ENCODE results near the gene THADA. TPM values are rescaled to one million over a fixed set of nuclear protein-coding genes. Genes with fewer than 3 reads are reported as not detected.

Gene THADA
- total RNA-seq, 1 experiment from 2014 or later: 20.1 TPM

DNA sequence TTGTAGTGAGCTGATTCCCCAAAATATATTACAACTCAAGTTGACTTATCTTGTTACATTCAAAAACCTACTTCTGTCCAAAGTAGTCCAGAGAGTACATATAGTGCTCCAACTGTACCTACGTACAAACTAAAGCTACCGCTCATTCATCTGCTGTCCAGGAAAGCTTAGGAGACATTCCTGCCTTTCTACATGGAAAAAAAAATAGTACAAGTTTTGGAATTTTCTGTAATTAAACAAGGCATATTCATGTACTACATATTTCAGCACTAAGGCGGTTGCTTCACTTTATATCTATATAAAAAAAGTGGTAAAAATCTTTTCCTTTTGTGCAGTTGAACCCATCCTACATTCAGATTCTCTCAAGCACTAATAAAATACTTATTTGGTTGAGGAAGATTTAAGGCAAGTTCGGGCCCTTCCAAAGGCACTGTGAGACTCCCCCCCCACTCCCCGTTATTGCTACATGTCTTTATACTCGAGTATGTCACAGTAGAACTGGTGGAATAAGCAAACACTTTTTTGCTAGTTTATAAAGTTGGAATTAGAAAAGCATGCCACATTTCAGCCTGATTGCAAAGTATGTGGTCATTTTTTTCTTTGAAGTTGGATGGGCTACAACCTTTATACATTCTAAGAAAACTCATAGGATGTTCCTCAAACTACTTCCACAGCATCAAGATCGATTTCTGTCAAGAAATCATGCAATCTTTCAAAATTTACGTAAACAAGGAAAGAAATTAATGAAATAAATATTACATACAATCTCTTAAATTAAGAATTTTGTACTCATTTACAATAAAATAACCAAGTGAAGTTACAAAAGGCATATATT is 373.1 kb downstream of the THADA start:
- Histone ChIP-seq H3T11ph (ENCODE audit: low read length) (no peak overlapping the region), H3K4ac (ENCODE audit: low read depth, low read length) (no peak overlapping the region), H3K9me3 (ENCODE audit: control insufficient read depth, low read depth, low read length) (no peaks in the 10 kb centered on the region), H2BK5ac (ENCODE audit: insufficient read length, low read length) (no peak overlapping the region), H2AFZ (ENCODE audit: low read length) (no peak overlapping the region), H4K8ac (replicated peaks; ENCODE audit: insufficient read length, low read depth, low read length) (no peak overlapping the region), H2BK12ac (ENCODE audit: insufficient read length, low read depth, low read length) (no peak overlapping the region), H3K79me2 (ENCODE audit: insufficient read depth, low read length) (peaks cover 16% of the 10 kb centered on the region; the same call in 1 of the 2 replicates), H3K23me2 (ENCODE audit: insufficient read length, low read depth, low read length, poor library complexity, severe bottlenecking) (peaks cover 11% of the 10 kb centered on the region), H3K27ac (ENCODE audit: insufficient read length, low read depth, low read length) (no peak overlapping the region), H4K91ac (ENCODE audit: insufficient read length, low read depth, low read length) (no peak overlapping the region), H3K4me2 (ENCODE audit: insufficient read depth, insufficient read length, low read length) (peak overlapping the region; percentile 60), H2BK20ac (ENCODE audit: low read depth, low read length, poor library complexity, severe bottlenecking) (no peak overlapping the region), H3K18ac (ENCODE audit: insufficient read length, low read depth, low read length) (no peak overlapping the region), H3K23ac (ENCODE audit: insufficient read length, low read depth, low read length) (no peak overlapping the region), H2AK5ac (ENCODE audit: insufficient read length, low read length) (no peak overlapping the region), H2BK15ac (ENCODE audit: low read depth, low read length) (no peak overlapping the region), H3K79me1 (ENCODE audit: insufficient read depth, low read depth, low read length, poor library complexity, severe bottlenecking) (no peaks in the 10 kb centered on the region), H4K20me1 (ENCODE audit: control insufficient read depth, insufficient read depth, insufficient read length) (peaks cover 3% of the 10 kb centered on the region), H3K4me1 (ENCODE audit: insufficient read depth, low read length) (peaks cover 10% of the 10 kb centered on the region), H2BK120ac (ENCODE audit: low read depth, low read length, poor library complexity, severe bottlenecking) (no peak overlapping the region), H4K5ac (ENCODE audit: insufficient read length, low read depth, low read length) (no peak overlapping the region), H3K27me3 (ENCODE audit: insufficient read depth, low read length) (no peaks in the 10 kb centered on the region), H3K9ac (ENCODE audit: extremely low read depth, insufficient read length, low read length) (no peak overlapping the region), H3K56ac (ENCODE audit: insufficient read length, low read depth, low read length) (no peak overlapping the region), H3K14ac (ENCODE audit: insufficient read depth, low read length) (no peak overlapping the region)
- Mint-ChIP-seq H3K4me1 (peaks cover 53 to 59% of the 10 kb centered on the region in 2 experiments), H3K27me3 (ENCODE audit: low read depth) (peaks cover 1% of the 10 kb centered on the region; the same call in 1 of the 2 replicates), H3K4me3 (peak overlapping the region; percentile 65 to 84), H3K36me3 (ENCODE audit: insufficient read depth in 1 of 3, low read depth in 3 of 3) (peaks cover 13 to 37% (median 22%) of the 10 kb centered on the region in 3 experiments), H3K9me3 (peaks cover 0 to 2% of the 10 kb centered on the region in 2 experiments; a peak in 1 of 5 replicates), H3K27ac (peak overlapping the region in 1 of 3 experiments; percentile 98; a peak in 3 of 7 replicates)
- TF ChIP-seq, protein P1, sequence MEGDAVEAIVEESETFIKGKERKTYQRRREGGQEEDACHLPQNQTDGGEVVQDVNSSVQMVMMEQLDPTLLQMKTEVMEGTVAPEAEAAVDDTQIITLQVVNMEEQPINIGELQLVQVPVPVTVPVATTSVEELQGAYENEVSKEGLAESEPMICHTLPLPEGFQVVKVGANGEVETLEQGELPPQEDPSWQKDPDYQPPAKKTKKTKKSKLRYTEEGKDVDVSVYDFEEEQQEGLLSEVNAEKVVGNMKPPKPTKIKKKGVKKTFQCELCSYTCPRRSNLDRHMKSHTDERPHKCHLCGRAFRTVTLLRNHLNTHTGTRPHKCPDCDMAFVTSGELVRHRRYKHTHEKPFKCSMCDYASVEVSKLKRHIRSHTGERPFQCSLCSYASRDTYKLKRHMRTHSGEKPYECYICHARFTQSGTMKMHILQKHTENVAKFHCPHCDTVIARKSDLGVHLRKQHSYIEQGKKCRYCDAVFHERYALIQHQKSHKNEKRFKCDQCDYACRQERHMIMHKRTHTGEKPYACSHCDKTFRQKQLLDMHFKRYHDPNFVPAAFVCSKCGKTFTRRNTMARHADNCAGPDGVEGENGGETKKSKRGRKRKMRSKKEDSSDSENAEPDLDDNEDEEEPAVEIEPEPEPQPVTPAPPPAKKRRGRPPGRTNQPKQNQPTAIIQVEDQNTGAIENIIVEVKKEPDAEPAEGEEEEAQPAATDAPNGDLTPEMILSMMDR (conservative IDR thresholded peaks at IDR 0.05): no peak
- no CpG with 5 or more reads among the region's 8 CpGs for WGBS (ENCODE audit: extremely low coverage, insufficient read length, low lambda C conversion rate)
- DNase-seq: no peak

All from H9 (cell line).